HepG2 (cell line): ENCODE results near the gene SLCO4A1. TPM values are rescaled to one million over a fixed set of nuclear protein-coding genes. Genes with fewer than 3 reads are reported as not detected.

Source experiments
- ATAC-seq: fragments of 200-7000 bp; cut with Tn5 transposase; 3 replicates; pipeline ENCODE4 v1.9.1; 2020; ENCODE audit warnings: mild to moderate bottlenecking, moderate library complexity
- BruUV-seq: library from RNA; stranded (reverse); fragments of 400-500 nt; replicated peaks from 2 replicates; lab custom pipeline; 2021; lab: Mats Ljungman, UMichigan
- CTCF ChIA-PET: fragments of 300-600 bp; formaldehyde crosslinking; extraction: SDS; loops from one replicate; lab custom pipeline; 2021; ENCODE audit warnings: low total read pairs, inconsistent platforms, low intra/inter-chr PET ratio; lab: Yijun Ruan, JAX
- POLR2A ChIA-PET: fragments of 350-600 bp; sonication (Branson Sonifier 250); formaldehyde crosslinking; loops from one replicate; lab custom pipeline; 2020; ENCODE audit warnings: antibody characterized with exemption, inconsistent platforms; lab: Yijun Ruan, JAX
- DNase-seq: peaks from one replicate; pipeline ENCODE4 v3.0.0-alpha.2; 2015; ENCODE audit warnings: low spot score
- FAIRE-seq: peaks from 3 replicates; lab custom pipeline; 2011; peaks lifted over from hg19 to GRCh38; lab: Jason Lieb, UNC
- H2AFZ ChIP-seq: one replicate; pipeline ENCODE4 v1.6.1; 2011; ENCODE audit warnings: low read length, inconsistent platforms
- H3K27ac ChIP-seq: fragments of 300-600 bp; 3 replicates; pipeline ENCODE4 v1.8.0; 2011; ENCODE audit warnings: mixed run types, mild to moderate bottlenecking, mixed read lengths, low read length, inconsistent platforms; ENCODE audit not compliant: insufficient read depth; ENCODE audit errors: extremely low read length
- H3K27me3 ChIP-seq, 2 experiments: fragments of 200-600 bp in 1 of 2; 2 replicates in 1 of 2; 3 replicates in 1 of 2; pipeline versions ENCODE4 v1.6.0 to v1.8.0; 2011; ENCODE audit warnings: low read length in 2 of 2, mild to moderate bottlenecking in 2 of 2, moderate library complexity in 2 of 2, inconsistent platforms in 1 of 2; ENCODE audit not compliant: insufficient read depth in 2 of 2, control insufficient read depth in 1 of 2
- H3K36me3 ChIP-seq, 2 experiments: fragments of 200-600 bp in 1 of 2; replicated peaks in 1 of 2; 2 replicates in 1 of 2; 3 replicates in 1 of 2; pipeline versions ENCODE4 v1.5.1 to v1.8.0; 2011; ENCODE audit warnings: low read length in 2 of 2, inconsistent platforms in 1 of 2; ENCODE audit not compliant: insufficient read depth in 2 of 2, control insufficient read depth in 1 of 2
- H3K4me1 ChIP-seq: 2 replicates; pipeline ENCODE4 v1.5.1; 2012; ENCODE audit warnings: low read length, inconsistent platforms; ENCODE audit not compliant: insufficient read depth
- H3K4me2 ChIP-seq: 2 replicates; pipeline ENCODE4 v1.6.0; 2011; ENCODE audit warnings: low read depth, low read length, inconsistent platforms
- H3K4me3 ChIP-seq, 3 experiments: fragments of 200-600 bp in 1 of 3; sonication (generic), shearing (Covaris generic) in 1 of 3; replicated peaks in 1 of 3; 2 replicates each; pipeline ENCODE4 v1.5.1; 2011 to 2016; ENCODE audit warnings: low read length in 3 of 3, inconsistent platforms in 2 of 3, low read depth in 2 of 3, mild to moderate bottlenecking in 2 of 3, control low read depth in 1 of 3, mixed read lengths in 1 of 3; ENCODE audit not compliant: insufficient read depth in 1 of 3
- H3K79me2 ChIP-seq: one replicate; pipeline ENCODE4 v1.6.1; 2011; ENCODE audit warnings: low read length, inconsistent platforms; ENCODE audit not compliant: insufficient read depth
- H3K9ac ChIP-seq: 2 replicates; pipeline ENCODE4 v1.6.0; 2011; ENCODE audit warnings: mild to moderate bottlenecking, low read depth, low read length, inconsistent platforms; ENCODE audit not compliant: insufficient read depth
- H3K9me3 ChIP-seq: 2 replicates; pipeline ENCODE4 v1.5.1; 2012; ENCODE audit warnings: mild to moderate bottlenecking, low read length
- H4K20me1 ChIP-seq: 2 replicates; pipeline ENCODE4 v1.6.0; 2011; ENCODE audit warnings: inconsistent platforms, mild to moderate bottlenecking, low read length, moderate library complexity; ENCODE audit not compliant: insufficient read depth
- HMG20A ChIP-seq: IDR thresholded peaks from 2 replicates; pipeline ENCODE4 v1.6.1; 2016; ENCODE audit warnings: borderline replicate concordance
- HOXA9 ChIP-seq: sonication (generic); formaldehyde crosslinking; IDR thresholded peaks from 2 replicates; pipeline ENCODE4 v1.8.1; 2022; ENCODE audit warnings: missing genetic modification reagents, mild to moderate bottlenecking, moderate library complexity, borderline replicate concordance
- PAX8 ChIP-seq: sonication (generic); formaldehyde crosslinking; IDR thresholded peaks from 2 replicates; pipeline ENCODE4 v1.8.0; 2022; ENCODE audit warnings: mild to moderate bottlenecking, missing genetic modification reagents, borderline replicate concordance
- SAP130 ChIP-seq: IDR thresholded peaks from 2 replicates; pipeline ENCODE4 v1.6.1; 2016; ENCODE audit warnings: low read depth
- ZIK1 ChIP-seq: sonication (generic); formaldehyde crosslinking; IDR thresholded peaks from 2 replicates; pipeline ENCODE4 v1.5.0; 2020; ENCODE audit warnings: mild to moderate bottlenecking, low read depth, missing genetic modification reagents, borderline replicate concordance
- ZNF577 ChIP-seq: sonication (generic); formaldehyde crosslinking; IDR thresholded peaks from 2 replicates; pipeline ENCODE4 v1.4.0; 2020; ENCODE audit warnings: mild to moderate bottlenecking, low read depth, missing genetic modification reagents, borderline replicate concordance
- ZNF644 ChIP-seq: IDR thresholded peaks from 2 replicates; pipeline ENCODE4 v1.6.1; 2016; ENCODE audit warnings: low read depth
- ZNF687 ChIP-seq: sonication (generic); formaldehyde crosslinking; IDR thresholded peaks from 2 replicates; pipeline ENCODE4 v1.5.1; 2020; ENCODE audit warnings: mild to moderate bottlenecking, missing genetic modification reagents, moderate library complexity
- ZNF841 ChIP-seq: sonication (generic); formaldehyde crosslinking; IDR thresholded peaks from 2 replicates; pipeline ENCODE4 v1.8.1; 2023; ENCODE audit warnings: missing genetic modification reagents, borderline replicate concordance
- WGBS: methylation state at CpG from one replicate; pipeline ENCODE4 v1.1.6; 2017; ENCODE audit warnings: low lambda C conversion rate; 5-methylcytosine and 5-hydroxymethylcytosine counted together
- in situ Hi-C: cut with HindIII; loops from 2 replicates; pipeline ENCODE4 v1.10.0; 2017; ENCODE audit warnings: low pct_unique_long_range_greater_than_20kb; ENCODE audit not compliant: extremely low pct_ligation_motif_present
- intact Hi-C: fragments of 100-400 bp; cut with micrococcal nuclease; formaldehyde crosslinking; loops from one replicate; pipeline ENCODE4 v1.10.0; 2022; ENCODE audit not compliant: unreplicated experiment
- polyA plus RNA-seq, 8 experiments: library from polyadenylated mRNA; depleted of rRNA in 3 of 8; stranded (reverse) in 7 of 8; unstranded in 1 of 8; fragments of >200 nt; fragmentation: Illumina TruSeq in 4 of 8; extraction: Trizol in 4 of 8; gene quantifications; 2 replicates each; pipeline versions ENCODE4 v1.2.1 to v1.2.3, GENCODE V29; 2011 to 2016; ENCODE audit warnings: low read depth in 4 of 8, missing spikeins in 1 of 8, mixed read lengths in 1 of 8; ENCODE audit not compliant: insufficient read depth in 1 of 8
- total RNA-seq, 5 experiments: library from RNA; depleted of rRNA; stranded (reverse); fragments of >200 nt; fragmentation: Illumina TruSeq; extraction: Trizol; gene quantifications; 2 replicates each; pipeline ENCODE4 v1.2.3, GENCODE V29; 2016; ENCODE audit warnings: low read depth in 1 of 5
- TF ChIP-seq, protein P1 (sequence below): sonication (generic); formaldehyde crosslinking; IDR thresholded peaks from 2 replicates; pipeline ENCODE4 v1.4.0; 2020; ENCODE audit warnings: mild to moderate bottlenecking, missing genetic modification reagents, borderline replicate concordance
- TF ChIP-seq, protein P2 (sequence below): sonication (generic); formaldehyde crosslinking; IDR thresholded peaks from 2 replicates; pipeline ENCODE4 v1.5.0; 2020; ENCODE audit warnings: missing genetic modification reagents

Gene SLCO4A1
- total and polyA plus RNA-seq, 2 of the 13 experiments (the other 11 are each of a cell fraction or from before 2014, with no cell fraction given), result 55.5 to 112 TPM

DNA sequence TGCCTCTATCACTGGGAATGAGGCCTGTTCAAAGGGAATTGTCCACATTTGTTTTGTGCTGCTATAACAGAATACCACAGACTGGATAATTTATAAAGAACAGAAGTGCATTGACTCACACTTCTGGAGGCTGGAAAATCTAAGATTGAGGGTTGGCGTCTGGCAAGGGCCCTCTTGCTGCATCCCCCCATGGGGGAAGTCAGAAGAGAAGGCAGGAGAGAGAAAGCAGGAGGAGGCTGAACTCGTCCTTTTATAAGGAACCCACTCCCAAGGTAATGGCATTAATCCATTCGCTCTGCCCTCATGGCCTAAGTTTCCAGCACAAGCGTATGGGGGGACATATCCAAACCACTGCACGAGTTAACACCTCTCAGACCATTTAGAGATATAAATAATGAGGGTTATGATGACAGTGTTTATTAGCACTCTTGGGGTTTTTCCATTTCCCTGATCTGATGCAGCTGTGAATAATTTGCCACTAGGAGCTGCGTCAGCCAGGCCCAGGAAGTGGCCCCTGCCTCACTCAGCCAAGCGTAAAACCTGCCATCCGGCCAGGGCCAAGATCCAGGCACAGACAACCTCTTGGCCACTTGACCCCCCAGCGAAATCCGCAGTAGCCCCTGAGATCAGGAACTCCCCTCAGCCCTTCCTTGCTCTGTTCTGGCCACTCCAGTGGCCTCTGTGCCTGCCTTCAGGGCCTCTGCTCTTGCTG is 14.2 kb upstream of the SLCO4A1 start:
- Histone ChIP-seq H2AFZ (no peak overlapping the region), H3K27ac (no peak overlapping the region), H3K4me3 (no peak overlapping the region), H4K20me1 (no peaks in the 10 kb centered on the region), H3K4me1 (peaks cover 61% of the 10 kb centered on the region), H3K79me2 (no peaks in the 10 kb centered on the region), H3K36me3 (no peaks in the 10 kb centered on the region), H3K4me2 (peak overlapping the region; percentile 26; the same call in 1 of the 2 replicates), H3K9me3 (no peaks in the 10 kb centered on the region), H3K9ac (peak overlapping the region; percentile 19; the same call in 1 of the 2 replicates), H3K27me3 (peaks cover 14 to 46% of the 10 kb centered on the region in 2 experiments)
- POLR2A ChIA-PET, result interaction anchor here (0.6 to 0.8 kb wide), 2 partner anchors 38 to 39 kb away, joined by 4 read pairs; no protein-coding TSS in a partner anchor
- in situ Hi-C loops, result no loop called here
- BruUV-seq, result no TSS peak
- ATAC-seq (no peak), FAIRE-seq (no peak), DNase-seq (no peak)
- intact Hi-C loops, result no loop called here
- CTCF ChIA-PET, result no interaction called here
- WGBS, result 18% methylated on average over 10 of the region's 10 CpGs
- TF ChIP-seq HOXA9 (CRISPR knock-in tag) (no peak), ZNF841 (CRISPR knock-in tag) (no peak), ZNF644 (CRISPR knock-in tag) (no peak), PAX8 (CRISPR knock-in tag) (0 out of 2 replicates have a peak, but pooled peaks have one; percentile 34), ZNF687 (CRISPR knock-in tag) (peak; percentile 36), HMG20A (CRISPR knock-in tag) (0 out of 2 replicates have a peak, but pooled peaks have one; percentile 4), ZIK1 (CRISPR knock-in tag) (no peak), SAP130 (CRISPR knock-in tag) (peak; percentile 28; the same call in 1 of the 2 replicates), ZNF577 (CRISPR knock-in tag) (no peak)
- TF ChIP-seq, protein P1, sequence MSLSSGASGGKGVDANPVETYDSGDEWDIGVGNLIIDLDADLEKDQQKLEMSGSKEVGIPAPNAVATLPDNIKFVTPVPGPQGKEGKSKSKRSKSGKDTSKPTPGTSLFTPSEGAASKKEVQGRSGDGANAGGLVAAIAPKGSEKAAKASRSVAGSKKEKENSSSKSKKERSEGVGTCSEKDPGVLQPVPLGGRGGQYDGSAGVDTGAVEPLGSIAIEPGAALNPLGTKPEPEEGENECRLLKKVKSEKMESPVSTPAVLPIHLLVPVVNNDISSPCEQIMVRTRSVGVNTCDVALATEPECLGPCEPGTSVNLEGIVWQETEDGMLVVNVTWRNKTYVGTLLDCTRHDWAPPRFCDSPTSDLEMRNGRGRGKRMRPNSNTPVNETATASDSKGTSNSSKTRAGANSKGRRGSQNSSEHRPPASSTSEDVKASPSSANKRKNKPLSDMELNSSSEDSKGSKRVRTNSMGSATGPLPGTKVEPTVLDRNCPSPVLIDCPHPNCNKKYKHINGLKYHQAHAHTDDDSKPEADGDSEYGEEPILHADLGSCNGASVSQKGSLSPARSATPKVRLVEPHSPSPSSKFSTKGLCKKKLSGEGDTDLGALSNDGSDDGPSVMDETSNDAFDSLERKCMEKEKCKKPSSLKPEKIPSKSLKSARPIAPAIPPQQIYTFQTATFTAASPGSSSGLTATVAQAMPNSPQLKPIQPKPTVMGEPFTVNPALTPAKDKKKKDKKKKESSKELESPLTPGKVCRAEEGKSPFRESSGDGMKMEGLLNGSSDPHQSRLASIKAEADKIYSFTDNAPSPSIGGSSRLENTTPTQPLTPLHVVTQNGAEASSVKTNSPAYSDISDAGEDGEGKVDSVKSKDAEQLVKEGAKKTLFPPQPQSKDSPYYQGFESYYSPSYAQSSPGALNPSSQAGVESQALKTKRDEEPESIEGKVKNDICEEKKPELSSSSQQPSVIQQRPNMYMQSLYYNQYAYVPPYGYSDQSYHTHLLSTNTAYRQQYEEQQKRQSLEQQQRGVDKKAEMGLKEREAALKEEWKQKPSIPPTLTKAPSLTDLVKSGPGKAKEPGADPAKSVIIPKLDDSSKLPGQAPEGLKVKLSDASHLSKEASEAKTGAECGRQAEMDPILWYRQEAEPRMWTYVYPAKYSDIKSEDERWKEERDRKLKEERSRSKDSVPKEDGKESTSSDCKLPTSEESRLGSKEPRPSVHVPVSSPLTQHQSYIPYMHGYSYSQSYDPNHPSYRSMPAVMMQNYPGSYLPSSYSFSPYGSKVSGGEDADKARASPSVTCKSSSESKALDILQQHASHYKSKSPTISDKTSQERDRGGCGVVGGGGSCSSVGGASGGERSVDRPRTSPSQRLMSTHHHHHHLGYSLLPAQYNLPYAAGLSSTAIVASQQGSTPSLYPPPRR (CRISPR knock-in tag), result 0 out of 2 replicates have a peak, but pooled peaks have one; percentile 30
- TF ChIP-seq, protein P2, sequence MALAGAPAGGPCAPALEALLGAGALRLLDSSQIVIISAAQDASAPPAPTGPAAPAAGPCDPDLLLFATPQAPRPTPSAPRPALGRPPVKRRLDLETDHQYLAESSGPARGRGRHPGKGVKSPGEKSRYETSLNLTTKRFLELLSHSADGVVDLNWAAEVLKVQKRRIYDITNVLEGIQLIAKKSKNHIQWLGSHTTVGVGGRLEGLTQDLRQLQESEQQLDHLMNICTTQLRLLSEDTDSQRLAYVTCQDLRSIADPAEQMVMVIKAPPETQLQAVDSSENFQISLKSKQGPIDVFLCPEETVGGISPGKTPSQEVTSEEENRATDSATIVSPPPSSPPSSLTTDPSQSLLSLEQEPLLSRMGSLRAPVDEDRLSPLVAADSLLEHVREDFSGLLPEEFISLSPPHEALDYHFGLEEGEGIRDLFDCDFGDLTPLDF (CRISPR knock-in tag), result no peak
